ENCODE measurements around the gene RARRES2. TPM values are rescaled to one million over a fixed set of nuclear protein-coding genes. Genes with fewer than 3 reads are reported as not detected.
A peak's percentile ranks its signal among the peaks of the same experiment; 100 is the strongest.

RARRES2 gene
- total and polyA plus RNA-seq, 2 of the 13 experiments (the other 11 are each of a cell fraction or from before 2014, with no cell fraction given) = 134 to 172 TPM

- TF ChIP-seq SOX6 (IDR thresholded peaks at IDR 0.05) (no peak), SOX6 (CRISPR knock-in tag; IDR thresholded peaks at IDR 0.05) (0 out of 2 replicates have a peak, but pooled peaks have one; percentile 5), PHF20 (CRISPR knock-in tag; IDR thresholded peaks at IDR 0.05) (peak; percentile 47; the same call in 1 of the 2 replicates), ZNF326 (CRISPR knock-in tag; IDR thresholded peaks at IDR 0.05; ENCODE audit: borderline replicate concordance) (no peak), ARNT2 (CRISPR knock-in tag; IDR thresholded peaks at IDR 0.05; ENCODE audit: low read depth) (no peak; the same call in 1 of the 2 replicates), ZNF235 (CRISPR knock-in tag; IDR thresholded peaks at IDR 0.05; ENCODE audit: borderline replicate concordance) (no peak; the same call in 1 of the 2 replicates), HINFP (CRISPR knock-in tag; IDR thresholded peaks at IDR 0.05; ENCODE audit: low read depth) (no peak), PRDM10 (CRISPR knock-in tag; IDR thresholded peaks at IDR 0.05; ENCODE audit: low read depth) (0 out of 2 replicates have a peak, but pooled peaks have one; percentile 10), HOXA5 (CRISPR knock-in tag; IDR thresholded peaks at IDR 0.05) (no peak), ZNF275 (CRISPR knock-in tag; IDR thresholded peaks at IDR 0.05; ENCODE audit: borderline replicate concordance) (no peak), RARG (CRISPR knock-in tag; IDR thresholded peaks at IDR 0.05; ENCODE audit: low read depth) (no peak), SNRNP70 (IDR thresholded peaks at IDR 0.05; ENCODE audit: low read depth, low read length) (no peak), BCL3 (CRISPR knock-in tag; IDR thresholded peaks at IDR 0.05) (no peak), KLF13 (CRISPR knock-in tag; IDR thresholded peaks at IDR 0.05) (no peak), RXRB (CRISPR knock-in tag; IDR thresholded peaks at IDR 0.05; ENCODE audit: borderline replicate concordance) (no peak), UBTF (CRISPR knock-in tag; IDR thresholded peaks at IDR 0.05) (no peak; the same call in 1 of the 2 replicates), GATAD1 (CRISPR knock-in tag; IDR thresholded peaks at IDR 0.05) (no peak), PCBP2 (optimal IDR thresholded peaks at IDR 0.05; ENCODE audit: low read depth, low read length, poor library complexity, severe bottlenecking) (no peak)
Observed at GRCh38 chr7:150368884-150369747, 27.7 kb upstream of the RARRES2 start (continued).

All from HepG2 (cell line).